Psoas muscle (tissue), 8 donors: ENCODE results near the gene MT1E. TPM values are rescaled to one million over a fixed set of nuclear protein-coding genes. Genes with fewer than 3 reads are reported as not detected.
"Not testable (repeated sequence)": the region's sequence is repeated elsewhere in the genome, so short reads cannot be mapped to it uniquely, and the experiment has no call there.

ENCODE experiments used
- ATAC-seq, 4 donors: fragments of 200-7000 bp; cut with Tn5 transposase; one replicate each; pipeline ENCODE4 v1.9.1; 2020; ENCODE audit warnings: moderate library complexity in 3 of 4, mild to moderate bottlenecking in 2 of 4
- DNase-seq, 2 donors: peaks; one replicate each; pipeline ENCODE4 v3.0.0-alpha.2; 2020
- H3K27ac ChIP-seq: fragments of 200-600 bp; one replicate; pipeline ENCODE4 v1.8.0; 2022
- H3K27me3 ChIP-seq, 3 donors: fragments of 200-600 bp in 1 of 3; one replicate each; pipeline versions ENCODE4 v1.6.1 to v1.8.0; 2013 to 2022; ENCODE audit warnings: low read length in 2 of 3, mild to moderate bottlenecking in 2 of 3, moderate library complexity in 1 of 3; ENCODE audit not compliant: insufficient read depth in 3 of 3
- H3K36me3 ChIP-seq, 2 donors: fragments of 200-600 bp in 1 of 2; one replicate each; pipeline versions ENCODE4 v1.6.1 to v1.8.0; 2013 to 2022; ENCODE audit warnings: low read depth in 1 of 2, mild to moderate bottlenecking in 1 of 2, moderate library complexity in 1 of 2; ENCODE audit not compliant: insufficient read depth in 1 of 2
- H3K4me1 ChIP-seq: fragments of 200-600 bp; one replicate; pipeline ENCODE4 v1.8.0; 2022
- H3K4me3 ChIP-seq: fragments of 200-600 bp; one replicate; pipeline ENCODE4 v1.8.0; 2022; ENCODE audit warnings: mild to moderate bottlenecking
- H3K9me3 ChIP-seq: fragments of 200-600 bp; one replicate; pipeline ENCODE4 v1.8.0; 2022
- CTCF ChIP-seq: fragments of 200-600 bp; IDR thresholded peaks from one replicate; pipeline ENCODE4 v1.8.0; 2022; ENCODE audit warnings: antibody characterized with exemption
- WGBS, 3 donors: extraction: QIAGEN DNeasy Blood & Tissue Kit; methylation state at CpG; one replicate each; pipeline versions ENCODE4 v1.1.6 to v1.1.7; 2013; 5-methylcytosine and 5-hydroxymethylcytosine counted together
- intact Hi-C, 2 donors: fragments of 100-400 bp; cut with DNase I; formaldehyde crosslinking; loops; one replicate each; pipeline versions ENCODE4 v1.11.0 to v1.14.2; 2022
- polyA plus RNA-seq, 3 donors: library from polyadenylated mRNA; stranded (reverse); fragments of 200-250 nt; gene quantifications; one replicate each; pipeline ENCODE4 v1.2.3, GENCODE V29; 2013
- total RNA-seq, 4 donors: library from RNA; stranded (reverse); fragmentation: NEBNext Ultra II Directional in 2 of 4; extraction: Animal tissue kit (Norgen Biotek cat#: 25700) in 2 of 4; gene quantifications; one replicate each; pipeline versions ENCODE4 v1.2.1 to v1.2.4, GENCODE V29; 2021 to 2023
- donor health status: healthy with polysubstance abuse.
- donor health status: DM: no; HTN: no; CAD: no; lungs with moderate emphysema.
- donor health status: Bipolar disorder and iron deficiency.
- donor health status: healthy.
- donor health status: DM: yes; HTN: yes; CAD: no.
- donor health status: DM: no; HTN: no; CAD: no.
- donor health status: DM: no; HTN: no; CAD: no.
- donor health status: DM: yes; HTN: yes; CAD: no.

Gene MT1E
- total and polyA plus RNA-seq, 7 donors, result 44.1 to 669 (median 452) TPM

- H3K27ac ChIP-seq, result no peak within 1 kb of the TSS
- H3K27me3 ChIP-seq, result peaks cover 0 to 13% (median under 1%) of the 10 kb centered on the region in 3 donors
- intact Hi-C loops, result no loop called here
- WGBS, 3 donors, result 2 to 6% (median 3%) methylated on average over 41 to 46 of the region's 46 CpGs
- no peaks in the 10 kb centered on the region for H3K36me3 ChIP-seq
- H3K4me3 ChIP-seq, result peak within 1 kb of the TSS; percentile 68
- ATAC-seq, result peak; percentile 76 to 91 (median 86)
- no peaks in the 10 kb centered on the region for H3K9me3 ChIP-seq
- H3K4me1 ChIP-seq, result no peaks in the 10 kb centered on the region
- no peak for TF ChIP-seq CTCF
- DNase-seq, result peak; percentile 79
Observed at GRCh38 chr16:56657555-56658326, 32.2 kb downstream of the MT1E start, which contains the start of gene MT1F. MT1F (plus strand) TSS chr16:56657959; CDS start chr16:56658059, 100 bp downstream.

GRCh38 chr16:56658327-56658875 is 32.8 kb downstream of the MT1E start:
- no peak overlapping the region for H3K27ac ChIP-seq
- DNase-seq (peak in 1 of 2 donors; percentile 70), ATAC-seq (no peak)
- no peaks in the 10 kb centered on the region for H3K9me3 ChIP-seq
- no peak for TF ChIP-seq CTCF
- intact Hi-C loops, result no loop called here
- H3K4me1 ChIP-seq, result no peaks in the 10 kb centered on the region
- peaks cover 0 to 19% (median 4%) of the 10 kb centered on the region in 3 donors for H3K27me3 ChIP-seq
- peak overlapping the region; percentile 68 for H3K4me3 ChIP-seq
- H3K36me3 ChIP-seq, result no peaks in the 10 kb centered on the region
- WGBS, 3 donors, result 50 to 53% (median 52%) methylated on average over 10 of the region's 10 CpGs

DNA sequence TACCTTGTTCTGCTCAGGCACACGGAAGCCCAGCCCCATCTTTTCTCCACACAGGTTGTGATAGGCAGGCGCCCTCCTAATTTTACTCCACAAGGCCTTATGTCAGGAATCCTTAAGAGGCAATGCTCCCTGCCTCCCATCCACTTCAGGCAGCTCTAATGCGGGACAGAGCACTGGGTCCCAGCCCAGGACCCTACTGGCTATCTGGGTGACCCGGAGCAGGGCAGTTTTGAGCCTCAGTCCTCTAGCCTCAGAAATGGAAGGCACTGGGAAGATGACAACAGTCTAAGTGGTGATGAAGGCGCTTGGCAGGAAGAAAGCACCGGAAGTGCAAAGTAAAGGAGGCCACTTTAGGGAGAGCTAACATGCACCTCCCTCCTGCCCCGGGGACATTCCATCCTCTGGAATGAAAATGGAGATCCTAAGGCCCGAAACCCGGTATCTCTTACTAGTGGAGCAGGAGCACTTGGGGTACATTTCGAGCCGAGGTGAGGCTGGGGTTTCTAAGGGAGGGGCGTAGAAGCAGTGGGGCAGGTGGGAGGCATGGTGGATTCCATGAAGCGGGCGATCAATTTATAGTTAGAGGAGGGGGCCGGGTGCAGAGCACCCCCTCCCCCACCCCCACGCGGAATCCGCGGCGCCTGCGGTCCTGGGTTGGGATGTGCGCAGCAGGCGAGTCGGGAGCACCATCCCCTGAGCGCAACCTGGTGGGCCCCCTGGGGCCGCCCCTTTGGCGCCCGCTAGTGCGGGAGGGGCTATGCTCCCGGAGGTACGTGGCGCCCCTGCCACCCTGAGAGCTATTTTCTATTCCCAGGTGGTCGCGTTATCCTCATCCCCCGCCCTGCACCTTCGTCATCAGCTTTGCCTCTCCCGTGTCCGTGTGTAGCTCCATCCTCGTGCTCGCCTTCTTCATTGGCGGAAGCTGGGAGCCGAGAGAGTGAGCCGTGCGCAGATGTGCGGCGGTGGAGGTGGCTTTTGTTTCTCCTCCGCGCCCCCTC is 37.1 kb downstream of the MT1E start:
- Histone ChIP-seq H3K27ac (no peak overlapping the region), H3K27me3 (peaks cover 0 to 34% (median 4%) of the 10 kb centered on the region in 3 donors), H3K9me3 (no peaks in the 10 kb centered on the region), H3K4me1 (no peaks in the 10 kb centered on the region), H3K36me3 (no peaks in the 10 kb centered on the region), H3K4me3 (no peak overlapping the region)
- DNase-seq (no peak), ATAC-seq (no peak)
- no peak for TF ChIP-seq CTCF
- WGBS, 3 donors, result 16 to 21% (median 18%) methylated on average over 43 to 48 of the region's 48 CpGs
- intact Hi-C loops, result no loop called here

DNA sequence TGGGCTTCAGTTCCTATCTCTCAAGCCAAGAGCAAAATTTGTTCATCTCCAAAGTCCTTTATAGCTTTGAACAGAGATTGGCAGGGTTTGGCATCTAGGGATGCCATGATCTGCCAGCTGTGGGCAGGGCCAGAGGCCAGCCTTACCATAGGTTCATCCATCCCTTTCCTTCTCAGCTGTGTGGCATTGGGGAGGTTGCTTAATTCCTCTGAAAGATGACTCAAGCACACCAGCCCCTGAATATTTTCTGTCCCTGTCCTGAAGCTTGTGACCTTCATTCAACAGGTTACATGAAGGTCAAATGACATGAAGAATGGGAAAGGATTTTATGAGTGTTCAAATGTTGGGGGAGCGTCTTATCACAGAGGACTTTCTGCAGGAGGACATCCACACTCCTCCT is 38.9 kb downstream of the MT1E start:
- Histone ChIP-seq H3K27ac (no peak overlapping the region), H3K4me1 (no peaks in the 10 kb centered on the region), H3K27me3 (peaks cover 4 to 45% (median 4%) of the 10 kb centered on the region in 3 donors), H3K9me3 (no peaks in the 10 kb centered on the region), H3K36me3 (no peaks in the 10 kb centered on the region), H3K4me3 (no peak overlapping the region)
- no peak for ATAC-seq
- TF ChIP-seq CTCF, result no peak
- intact Hi-C loops, result no loop called here
- whole genome bisulfite sequencing, 3 donors, result 92 to 97% (median 95%) methylated on average over 1 of the region's 1 CpG
- no peak for DNase-seq

GRCh38 chr16:56665286-56666261 is 40.0 kb downstream of the MT1E start:
- H3K27ac ChIP-seq, intact Hi-C loops, H3K4me3 ChIP-seq, H3K9me3 ChIP-seq, H3K36me3 ChIP-seq, DNase-seq, H3K4me1 ChIP-seq: not testable (repeated sequence)
- peak in 1 of 4 donors; percentile 16 for ATAC-seq
- 61 to 75% (median 66%) methylated on average over 8 of the region's 8 CpGs for WGBS, 3 donors
- peaks cover 4 to 56% (median 4%) of the 10 kb centered on the region in 3 donors for H3K27me3 ChIP-seq
